ENCODE data around the gene ANGPTL2. TPM values are rescaled to one million over a fixed set of nuclear protein-coding genes. Genes with fewer than 3 reads are reported as not detected.

Gene ANGPTL2
- total RNA-seq, 1 donor = 19.9 TPM

DNA sequence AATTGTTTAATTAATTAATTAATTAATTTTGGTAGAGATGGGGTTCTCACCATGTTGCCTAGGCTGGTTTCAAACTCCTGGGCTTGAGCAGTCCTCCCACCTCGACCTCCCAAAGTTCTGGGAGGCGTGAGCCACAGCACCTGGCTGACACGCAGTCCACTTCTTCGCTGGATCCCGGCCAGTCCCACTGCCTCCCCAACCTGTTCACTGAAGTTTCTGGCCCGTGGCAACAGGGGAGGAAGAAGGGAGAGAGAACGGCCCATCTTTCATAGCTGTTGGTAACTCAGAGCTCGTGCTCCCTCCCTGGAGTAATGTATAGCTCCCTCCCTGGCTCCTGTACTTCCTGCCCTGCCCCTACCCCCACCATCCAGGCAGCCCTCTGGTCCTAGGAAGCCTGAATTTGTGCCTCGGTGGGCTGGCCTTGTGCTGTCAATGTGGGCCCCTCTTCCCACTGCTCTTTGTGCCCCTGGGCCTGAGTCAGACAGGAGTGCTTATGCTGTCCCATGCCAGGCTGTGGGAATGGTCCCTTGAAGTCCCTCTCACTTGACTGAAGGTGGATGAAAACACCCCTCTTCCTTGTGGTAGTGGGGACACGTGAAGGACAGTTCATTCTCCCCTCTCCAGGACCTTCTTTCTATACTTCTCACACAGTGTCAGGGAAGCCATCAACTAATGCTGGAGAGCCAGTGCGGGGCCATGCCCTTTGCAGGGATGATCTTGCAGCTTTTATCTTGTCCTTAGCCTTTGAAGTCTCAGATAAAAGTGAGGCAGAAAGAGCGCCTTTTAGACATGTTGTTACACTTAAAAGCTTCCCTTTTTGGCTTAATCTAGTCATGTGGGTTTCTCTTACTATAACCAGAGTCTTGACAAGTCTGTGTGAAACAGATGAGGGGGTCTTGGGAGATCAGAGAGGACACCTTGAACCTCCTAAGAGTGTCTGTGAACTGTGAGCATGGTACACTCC is 38.1 kb downstream of the ANGPTL2 start:
- DNase-seq (ENCODE audit: low read depth) = no peak
- TF ChIP-seq, protein P1, sequence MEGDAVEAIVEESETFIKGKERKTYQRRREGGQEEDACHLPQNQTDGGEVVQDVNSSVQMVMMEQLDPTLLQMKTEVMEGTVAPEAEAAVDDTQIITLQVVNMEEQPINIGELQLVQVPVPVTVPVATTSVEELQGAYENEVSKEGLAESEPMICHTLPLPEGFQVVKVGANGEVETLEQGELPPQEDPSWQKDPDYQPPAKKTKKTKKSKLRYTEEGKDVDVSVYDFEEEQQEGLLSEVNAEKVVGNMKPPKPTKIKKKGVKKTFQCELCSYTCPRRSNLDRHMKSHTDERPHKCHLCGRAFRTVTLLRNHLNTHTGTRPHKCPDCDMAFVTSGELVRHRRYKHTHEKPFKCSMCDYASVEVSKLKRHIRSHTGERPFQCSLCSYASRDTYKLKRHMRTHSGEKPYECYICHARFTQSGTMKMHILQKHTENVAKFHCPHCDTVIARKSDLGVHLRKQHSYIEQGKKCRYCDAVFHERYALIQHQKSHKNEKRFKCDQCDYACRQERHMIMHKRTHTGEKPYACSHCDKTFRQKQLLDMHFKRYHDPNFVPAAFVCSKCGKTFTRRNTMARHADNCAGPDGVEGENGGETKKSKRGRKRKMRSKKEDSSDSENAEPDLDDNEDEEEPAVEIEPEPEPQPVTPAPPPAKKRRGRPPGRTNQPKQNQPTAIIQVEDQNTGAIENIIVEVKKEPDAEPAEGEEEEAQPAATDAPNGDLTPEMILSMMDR (IDR thresholded peaks at IDR 0.05; ENCODE audit: insufficient read depth, low read depth, low read length) = no peak
- no peak overlapping the region for H3K4me3 ChIP-seq (ENCODE audit: low read depth, low read length)

DNA sequence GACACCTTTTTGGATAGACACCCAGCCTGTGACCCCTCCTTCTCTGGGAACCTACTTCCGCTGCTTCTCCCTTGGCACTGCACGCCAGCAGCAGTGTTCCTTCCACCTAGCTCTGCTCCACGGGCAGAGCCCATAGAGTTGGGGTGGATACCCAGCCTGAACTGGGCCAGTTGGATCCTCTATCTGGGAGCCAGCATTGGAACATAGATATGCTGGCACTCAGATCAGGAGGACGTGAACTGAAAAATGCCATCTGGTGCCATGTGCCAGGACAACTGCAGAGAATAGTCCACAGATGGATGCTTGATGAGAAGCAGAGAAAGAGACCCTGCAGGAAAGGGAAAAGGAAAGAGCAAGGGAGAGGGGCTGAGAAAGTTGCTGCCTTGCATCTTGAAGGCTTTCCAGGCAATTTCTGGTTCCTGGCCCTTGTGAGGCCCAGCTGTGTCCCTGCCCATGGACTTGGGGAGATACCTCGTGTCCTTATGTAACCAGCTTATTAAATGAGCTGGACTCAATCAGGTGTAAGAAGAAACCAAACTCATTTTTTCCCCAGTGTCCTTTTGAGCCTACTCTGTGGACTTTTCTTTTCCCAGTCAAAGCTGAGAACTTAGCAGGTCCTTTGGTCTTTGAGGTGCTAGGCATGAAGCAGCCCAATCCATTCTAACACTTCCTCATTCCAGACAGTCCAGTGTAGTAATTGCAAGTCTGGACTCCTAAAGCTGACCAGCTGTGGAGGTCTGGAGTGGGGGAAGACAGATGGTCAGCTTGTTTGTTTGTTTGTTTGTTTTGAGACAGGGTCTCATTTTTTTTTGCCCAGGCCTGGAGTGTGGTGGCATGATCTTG is 39.1 kb downstream of the ANGPTL2 start:
- TF ChIP-seq, protein P1 (IDR thresholded peaks at IDR 0.05; ENCODE audit: insufficient read depth, low read depth, low read length) = no peak
- no peak overlapping the region for H3K4me3 ChIP-seq (ENCODE audit: low read depth, low read length)
- DNase-seq (ENCODE audit: low read depth) = no peak

DNA sequence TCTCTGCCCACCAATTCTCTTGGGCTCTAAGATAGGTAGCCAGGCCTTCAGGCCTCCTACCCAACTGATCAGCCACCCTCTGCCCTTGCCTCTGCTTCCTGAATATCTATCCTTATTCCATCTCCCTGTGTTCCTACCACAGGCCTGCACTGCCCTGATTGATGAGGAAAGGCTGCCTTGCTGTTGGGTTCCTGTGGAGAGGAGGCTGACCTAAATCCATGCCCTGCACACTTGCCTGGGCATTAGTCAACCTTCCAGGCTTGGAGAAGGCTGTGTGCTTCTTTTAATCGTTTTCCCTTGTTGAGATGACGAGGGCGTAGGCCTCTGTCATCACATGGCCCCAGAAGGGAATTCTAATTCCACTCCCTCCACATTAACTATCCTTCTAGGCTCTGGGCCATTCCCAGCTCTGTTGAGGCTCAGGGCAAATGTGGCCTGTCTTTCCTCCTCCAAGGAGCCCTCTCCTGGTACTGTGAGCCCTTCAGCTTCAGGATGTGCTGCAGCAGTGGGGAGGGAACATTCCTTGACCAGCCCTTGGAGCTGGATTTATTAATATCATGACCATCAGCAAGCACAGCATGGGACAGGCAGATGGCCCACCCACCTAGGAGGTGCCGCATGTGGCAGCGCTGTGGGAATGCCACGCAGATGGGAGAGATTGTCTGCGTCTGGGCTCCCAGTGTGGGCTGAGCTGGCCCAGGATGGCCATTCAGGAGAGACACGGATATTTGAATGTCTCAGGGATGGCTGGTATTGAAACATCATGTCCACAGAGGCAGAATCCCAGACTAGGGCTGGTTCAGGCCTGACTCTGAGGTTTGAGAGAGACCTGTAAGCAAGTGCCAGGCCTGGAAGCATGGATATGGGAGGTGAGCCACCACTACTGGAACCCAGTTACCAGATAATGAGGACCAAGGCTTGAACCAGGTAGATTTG is 40.9 kb downstream of the ANGPTL2 start:
- TF ChIP-seq, protein P1 (IDR thresholded peaks at IDR 0.05; ENCODE audit: insufficient read depth, low read depth, low read length) = no peak
- H3K4me3 ChIP-seq (ENCODE audit: low read depth, low read length) = no peak overlapping the region
- DNase-seq (ENCODE audit: low read depth) = no peak

DNA sequence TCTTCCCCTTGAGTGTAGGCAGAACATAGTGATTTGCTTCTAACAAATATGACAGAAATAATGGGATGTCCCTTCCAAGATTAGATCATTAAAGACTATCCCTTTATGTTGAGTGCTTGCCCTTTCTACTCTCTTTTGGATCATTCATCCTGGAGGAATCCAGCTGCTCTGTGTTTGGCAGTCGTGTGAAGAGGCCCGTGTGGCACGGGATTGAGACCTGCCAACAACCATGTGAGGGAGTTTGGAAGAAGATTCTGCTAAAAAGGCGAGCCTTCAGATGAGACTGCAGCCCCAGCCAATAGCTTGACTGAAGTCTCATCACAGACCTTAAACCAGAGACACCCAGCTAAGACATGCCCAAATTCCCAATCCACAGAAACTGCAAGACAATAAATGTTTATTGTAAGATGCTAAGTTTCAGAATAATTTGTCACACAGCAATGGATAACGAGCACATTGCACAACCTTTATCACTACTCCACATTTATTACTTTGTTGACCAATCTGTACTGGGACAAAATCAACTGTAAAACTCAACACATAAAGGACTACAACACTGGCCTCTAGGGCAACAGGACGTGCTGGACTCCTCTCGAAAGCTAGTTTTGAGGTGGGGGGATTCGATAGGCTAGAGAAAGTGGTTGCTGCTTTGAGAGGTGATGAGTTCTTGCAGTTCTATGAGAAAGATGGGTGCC is 42.8 kb downstream of the ANGPTL2 start:
- DNase-seq (ENCODE audit: low read depth) = peak; percentile 48
- TF ChIP-seq, protein P1 (IDR thresholded peaks at IDR 0.05; ENCODE audit: insufficient read depth, low read depth, low read length) = no peak

DNA sequence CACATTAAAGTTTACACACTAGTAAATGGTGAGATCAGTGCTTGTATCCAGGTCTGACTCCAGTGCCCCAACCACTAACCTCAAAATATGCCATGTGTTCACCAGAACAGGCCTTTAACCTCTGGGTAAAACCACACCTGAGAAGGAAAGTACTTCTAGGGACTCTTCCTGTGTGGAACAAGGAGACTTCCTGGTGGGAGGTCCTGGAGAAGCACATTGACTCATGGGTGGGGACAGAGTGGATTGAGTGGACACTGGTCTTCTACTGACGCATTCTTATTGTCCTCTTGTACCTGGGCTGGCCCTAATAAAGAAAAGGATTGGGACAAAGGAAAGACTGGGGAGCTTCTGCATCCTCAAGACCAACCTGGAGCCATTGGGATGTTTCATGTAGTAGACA is 43.4 kb downstream of the ANGPTL2 start:
- TF ChIP-seq, protein P1 (IDR thresholded peaks at IDR 0.05; ENCODE audit: insufficient read depth, low read depth, low read length) = no peak
- DNase-seq (ENCODE audit: low read depth) = no peak

More for the DNA sequence above, 42.8 kb downstream of the ANGPTL2 start:
- H3K4me3 ChIP-seq (ENCODE audit: low read depth, low read length) = no peak overlapping the region

More for the DNA sequence above, 43.4 kb downstream of the ANGPTL2 start:
- H3K4me3 ChIP-seq (ENCODE audit: low read depth, low read length) = no peak overlapping the region

All from fibroblast of villous mesenchyme (primary cell).